ENCODE results near the gene CDKN1B. TPM values are rescaled to one million over a fixed set of nuclear protein-coding genes. Genes with fewer than 3 reads are reported as not detected.

CDKN1B gene
- total RNA-seq, 3 donors from 2014 or later, result 45.0 to 113 (median 100.0) TPM

DNA sequence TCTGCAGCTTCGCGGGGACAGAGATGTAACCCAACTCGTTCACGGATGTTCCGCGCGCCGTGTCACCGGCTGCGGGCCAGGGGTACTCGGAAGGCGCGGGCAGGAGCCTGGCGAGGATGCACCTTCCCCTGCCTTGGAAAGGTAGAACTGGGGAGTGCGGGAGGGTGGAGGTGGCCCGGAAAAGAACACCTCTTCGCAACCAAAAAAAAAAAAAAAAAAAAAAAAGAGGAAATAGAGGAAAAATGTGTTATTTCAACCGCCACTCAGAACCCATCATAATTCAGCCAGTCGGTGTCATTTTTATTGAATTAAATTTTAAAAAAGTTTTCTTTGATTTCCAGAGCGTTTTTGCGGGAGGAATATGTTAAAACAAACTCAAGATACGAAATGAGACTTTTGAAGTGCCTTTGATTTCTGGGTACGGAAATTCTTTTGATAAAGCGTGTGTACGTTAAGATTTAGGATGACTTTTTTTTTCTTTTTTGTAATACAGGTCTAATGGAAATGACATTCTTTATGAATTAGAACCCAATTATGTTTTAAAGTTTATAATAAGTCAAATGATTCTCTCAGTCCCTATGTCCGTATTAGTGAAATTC is 8.9 kb downstream of the CDKN1B start:
- no peak for DNase-seq (ENCODE audit: low spot score in 2 of 2)
- peaks cover 0 to 2% of the 10 kb centered on the region in 2 donors for H3K4me1 ChIP-seq
- no peaks in the 10 kb centered on the region for H3K9me3 ChIP-seq
- TF ChIP-seq, protein P1, sequence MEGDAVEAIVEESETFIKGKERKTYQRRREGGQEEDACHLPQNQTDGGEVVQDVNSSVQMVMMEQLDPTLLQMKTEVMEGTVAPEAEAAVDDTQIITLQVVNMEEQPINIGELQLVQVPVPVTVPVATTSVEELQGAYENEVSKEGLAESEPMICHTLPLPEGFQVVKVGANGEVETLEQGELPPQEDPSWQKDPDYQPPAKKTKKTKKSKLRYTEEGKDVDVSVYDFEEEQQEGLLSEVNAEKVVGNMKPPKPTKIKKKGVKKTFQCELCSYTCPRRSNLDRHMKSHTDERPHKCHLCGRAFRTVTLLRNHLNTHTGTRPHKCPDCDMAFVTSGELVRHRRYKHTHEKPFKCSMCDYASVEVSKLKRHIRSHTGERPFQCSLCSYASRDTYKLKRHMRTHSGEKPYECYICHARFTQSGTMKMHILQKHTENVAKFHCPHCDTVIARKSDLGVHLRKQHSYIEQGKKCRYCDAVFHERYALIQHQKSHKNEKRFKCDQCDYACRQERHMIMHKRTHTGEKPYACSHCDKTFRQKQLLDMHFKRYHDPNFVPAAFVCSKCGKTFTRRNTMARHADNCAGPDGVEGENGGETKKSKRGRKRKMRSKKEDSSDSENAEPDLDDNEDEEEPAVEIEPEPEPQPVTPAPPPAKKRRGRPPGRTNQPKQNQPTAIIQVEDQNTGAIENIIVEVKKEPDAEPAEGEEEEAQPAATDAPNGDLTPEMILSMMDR (IDR thresholded peaks at IDR 0.05), result no peak
- peak in 2 of 3 donors; percentile 28 to 49 for TF ChIP-seq POLR2AphosphoS5 (IDR thresholded peaks at IDR 0.05)
- TF ChIP-seq POLR2A (IDR thresholded peaks at IDR 0.05), result no peak
- H3K4me3 ChIP-seq, result peak overlapping the region; percentile 64 to 80 (median 73)
- intact Hi-C loops (cut with DNase I; ENCODE audit: low total_unique reads), result no loop called here
- H3K27ac ChIP-seq, result peak overlapping the region; percentile 91 to 96
- H3K36me3 ChIP-seq, result no peaks in the 10 kb centered on the region
- H3K27me3 ChIP-seq, result no peaks in the 10 kb centered on the region

DNA sequence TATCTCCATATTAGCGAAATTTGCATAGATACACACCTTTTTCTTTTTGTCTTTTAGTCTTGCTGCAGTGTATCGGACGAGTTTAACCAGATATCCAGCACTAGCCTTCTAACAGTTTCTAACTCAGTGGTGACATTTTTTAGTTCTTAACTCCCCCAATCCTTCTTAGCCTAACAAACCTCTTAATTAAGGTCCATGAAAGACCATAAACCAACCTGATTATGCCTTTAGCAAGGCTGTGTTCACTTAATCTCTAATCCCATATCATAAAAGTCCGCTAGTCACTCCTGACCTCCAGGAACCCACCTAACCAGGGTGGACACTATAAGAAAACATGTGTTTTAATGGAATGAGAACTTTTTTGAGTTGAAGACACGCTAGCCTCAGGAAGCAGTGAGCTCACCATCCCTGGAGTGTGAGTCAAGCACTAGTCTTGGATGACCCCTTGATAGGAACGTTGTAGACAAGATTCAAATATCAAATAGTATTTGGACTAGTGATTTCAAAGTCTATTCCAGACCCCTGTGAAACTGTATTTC is 9.5 kb downstream of the CDKN1B start:
- no peak for TF ChIP-seq POLR2A (IDR thresholded peaks at IDR 0.05)
- no peak for TF ChIP-seq POLR2AphosphoS5 (IDR thresholded peaks at IDR 0.05)
- TF ChIP-seq, protein P1 (IDR thresholded peaks at IDR 0.05), result no peak
- intact Hi-C loops (cut with DNase I; ENCODE audit: low total_unique reads), result no loop called here
- no peaks in the 10 kb centered on the region for H3K27me3 ChIP-seq
- H3K27ac ChIP-seq, result peak overlapping the region; percentile 91 to 96
- no peaks in the 10 kb centered on the region for H3K36me3 ChIP-seq
- H3K4me3 ChIP-seq, result peak overlapping the region; percentile 64 to 80 (median 73)
- no peaks in the 10 kb centered on the region for H3K9me3 ChIP-seq
- no peak for DNase-seq (ENCODE audit: low spot score in 2 of 2)
- peaks cover 0 to 2% of the 10 kb centered on the region in 2 donors for H3K4me1 ChIP-seq

DNA sequence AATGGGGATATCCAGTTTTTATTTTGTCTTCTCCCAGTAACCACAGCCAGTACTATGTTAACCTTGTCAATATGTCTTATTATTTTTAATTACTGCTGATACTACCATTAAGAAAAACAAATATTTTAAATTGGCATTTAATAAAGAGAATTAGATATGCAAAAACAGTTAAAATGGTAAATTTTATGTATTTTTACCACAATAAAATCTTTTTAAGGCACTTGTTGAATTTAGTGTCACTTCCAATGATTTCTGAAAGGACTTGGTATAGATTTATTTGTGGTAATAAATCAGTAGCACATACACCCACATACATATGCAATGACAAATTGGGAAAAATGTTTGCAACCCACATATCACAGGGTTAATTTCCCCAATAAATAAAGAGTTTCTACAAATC is 14.0 kb downstream of the CDKN1B start:
- Histone ChIP-seq H3K27ac (no peak overlapping the region), H3K4me3 (no peak overlapping the region), H3K9me3 (no peaks in the 10 kb centered on the region), H3K36me3 (no peaks in the 10 kb centered on the region), H3K27me3 (no peaks in the 10 kb centered on the region), H3K4me1 (no peaks in the 10 kb centered on the region)
- TF ChIP-seq, protein P1 (IDR thresholded peaks at IDR 0.05), result no peak
- TF ChIP-seq POLR2A (IDR thresholded peaks at IDR 0.05) (no peak), POLR2AphosphoS5 (IDR thresholded peaks at IDR 0.05) (no peak)
- no peak for DNase-seq (ENCODE audit: low spot score in 2 of 2)
- intact Hi-C loops (cut with DNase I; ENCODE audit: low total_unique reads), result no loop called here

DNA sequence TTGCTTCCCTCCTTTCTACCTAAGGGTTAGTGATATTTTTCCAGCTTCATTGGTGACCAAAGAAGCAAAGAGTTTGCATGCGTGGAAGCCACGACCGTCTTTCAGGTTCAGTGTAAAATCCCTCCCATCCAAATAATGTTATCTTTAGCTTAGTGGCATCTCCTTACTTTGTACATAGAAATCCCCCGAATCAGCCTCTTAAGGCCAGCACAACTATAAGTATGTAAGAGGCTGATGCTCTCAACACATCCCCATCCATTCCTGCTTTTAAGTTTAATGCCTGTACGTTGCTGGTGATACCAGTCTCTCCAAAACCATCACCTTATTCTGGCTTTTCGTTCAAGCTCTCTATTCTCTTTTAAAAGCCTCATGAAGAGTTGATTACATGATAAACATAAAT is 14.6 kb downstream of the CDKN1B start:
- Histone ChIP-seq H3K36me3 (no peaks in the 10 kb centered on the region), H3K9me3 (no peaks in the 10 kb centered on the region), H3K4me1 (no peaks in the 10 kb centered on the region), H3K4me3 (no peak overlapping the region), H3K27ac (no peak overlapping the region), H3K27me3 (no peaks in the 10 kb centered on the region)
- DNase-seq (ENCODE audit: low spot score in 2 of 2), result no peak
- intact Hi-C loops (cut with DNase I; ENCODE audit: low total_unique reads), result no loop called here
- TF ChIP-seq POLR2AphosphoS5 (IDR thresholded peaks at IDR 0.05), result no peak
- no peak for TF ChIP-seq POLR2A (IDR thresholded peaks at IDR 0.05)
- TF ChIP-seq, protein P1 (IDR thresholded peaks at IDR 0.05), result no peak

DNA sequence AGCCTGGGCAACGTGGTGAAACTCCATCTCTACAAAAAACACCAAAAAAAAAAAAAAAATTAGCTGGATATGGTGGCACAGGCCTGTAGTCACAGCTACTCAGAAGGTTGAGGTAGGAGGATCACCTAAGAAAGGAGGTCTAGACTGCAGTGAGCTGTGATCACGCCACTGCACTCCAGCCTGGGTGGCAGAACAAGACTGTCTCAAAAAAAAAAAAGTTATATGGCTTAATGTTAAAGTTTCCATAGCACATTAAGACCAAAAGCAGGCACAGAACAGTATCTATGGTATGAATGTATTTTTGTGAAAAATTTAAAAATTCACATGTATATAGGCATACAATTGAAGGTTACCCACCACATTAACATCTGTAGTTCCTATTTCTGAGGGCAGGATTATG is 15.9 kb downstream of the CDKN1B start:
- TF ChIP-seq POLR2AphosphoS5 (IDR thresholded peaks at IDR 0.05), result no peak
- no peak for TF ChIP-seq POLR2A (IDR thresholded peaks at IDR 0.05)
- TF ChIP-seq, protein P1 (IDR thresholded peaks at IDR 0.05), result no peak
- no peak overlapping the region for H3K27ac ChIP-seq
- H3K27me3 ChIP-seq, result no peaks in the 10 kb centered on the region
- intact Hi-C loops (cut with DNase I; ENCODE audit: low total_unique reads), result no loop called here
- no peaks in the 10 kb centered on the region for H3K36me3 ChIP-seq
- H3K4me1 ChIP-seq, result no peaks in the 10 kb centered on the region
- H3K4me3 ChIP-seq, result no peak overlapping the region
- no peak for DNase-seq (ENCODE audit: low spot score in 2 of 2)
- no peaks in the 10 kb centered on the region for H3K9me3 ChIP-seq

All from breast epithelium (tissue), 4 donors.